Loucy (cell line): Measurements from ENCODE around the gene KCNK5.

Experiments used
- H2AFZ ChIP-seq: fragments of 200-600 bp; sonication (generic); 2 replicates; pipeline ENCODE4 v1.6.0; 2016; ENCODE audit warnings: antibody characterized with exemption, mild to moderate bottlenecking, low read length, moderate library complexity
- H3F3A ChIP-seq: fragments of 200-600 bp; 2 replicates; pipeline ENCODE4 v1.6.0; 2016; ENCODE audit warnings: antibody characterized with exemption, low read depth, mild to moderate bottlenecking
- H3K27me3 ChIP-seq: fragments of 200-600 bp; sonication (generic); 2 replicates; pipeline ENCODE4 v1.6.1; 2014; ENCODE audit warnings: low read length, mild to moderate bottlenecking; ENCODE audit not compliant: insufficient read depth, poor library complexity, severe bottlenecking
- H3K36me3 ChIP-seq: fragments of 200-600 bp; sonication (generic); 2 replicates; pipeline ENCODE4 v1.6.1; 2016; ENCODE audit warnings: low read length; ENCODE audit not compliant: insufficient read depth
- H3K4me1 ChIP-seq: fragments of 200-600 bp; sonication (generic); 2 replicates; pipeline ENCODE4 v1.5.1; 2014; ENCODE audit warnings: low read length, mild to moderate bottlenecking; ENCODE audit not compliant: insufficient read depth, poor library complexity, severe bottlenecking
- H3K4me2 ChIP-seq: fragments of 200-600 bp; sonication (generic); 2 replicates; pipeline ENCODE4 v1.6.0; 2014; ENCODE audit warnings: antibody characterized with exemption, low read length, low read depth, mild to moderate bottlenecking; ENCODE audit not compliant: poor library complexity, severe bottlenecking
- H3K4me3 ChIP-seq: fragments of 200-600 bp; sonication (generic); 2 replicates; pipeline ENCODE4 v1.5.1; 2014; ENCODE audit warnings: low read length, mild to moderate bottlenecking, mixed read lengths; ENCODE audit not compliant: poor library complexity, severe bottlenecking
- H3K79me2 ChIP-seq: fragments of 200-600 bp; sonication (generic); 2 replicates; pipeline ENCODE4 v1.6.1; 2014; ENCODE audit warnings: low read length; ENCODE audit not compliant: insufficient read depth
- H3K9ac ChIP-seq: fragments of 200-600 bp; sonication (generic); 2 replicates; pipeline ENCODE4 v1.6.0; 2014; ENCODE audit warnings: mild to moderate bottlenecking, low read depth, low read length, moderate library complexity; ENCODE audit not compliant: poor library complexity, severe bottlenecking
- H3K9me2 ChIP-seq: fragments of 200-600 bp; sonication (generic); replicated peaks from 2 replicates; pipeline ENCODE4 v1.6.1; 2016; ENCODE audit warnings: low read depth, low read length, mixed read lengths
- H3K9me3 ChIP-seq: fragments of 200-600 bp; sonication (generic); 2 replicates; pipeline ENCODE4 v1.6.1; 2014; ENCODE audit warnings: mild to moderate bottlenecking, antibody characterized with exemption, low read length, low read depth; ENCODE audit not compliant: insufficient read depth
- H4K20me1 ChIP-seq: fragments of 200-600 bp; sonication (generic); 2 replicates; pipeline ENCODE4 v1.6.0; 2014; ENCODE audit warnings: antibody characterized with exemption, low read length, mild to moderate bottlenecking; ENCODE audit not compliant: insufficient read depth, poor library complexity, severe bottlenecking
- CTCF ChIP-seq: fragments of 200-600 bp; sonication (generic); conservative IDR thresholded peaks from 2 replicates; pipeline ENCODE4 v1.5.1; 2014; ENCODE audit warnings: mild to moderate bottlenecking, antibody characterized with exemption, low read length
- EZH2phosphoT487 ChIP-seq: fragments of 200-600 bp; IDR thresholded peaks from 2 replicates; pipeline ENCODE4 v1.6.1; 2018; ENCODE audit warnings: antibody characterized with exemption, mild to moderate bottlenecking, moderate library complexity, borderline replicate concordance

KCNK5 gene

DNA sequence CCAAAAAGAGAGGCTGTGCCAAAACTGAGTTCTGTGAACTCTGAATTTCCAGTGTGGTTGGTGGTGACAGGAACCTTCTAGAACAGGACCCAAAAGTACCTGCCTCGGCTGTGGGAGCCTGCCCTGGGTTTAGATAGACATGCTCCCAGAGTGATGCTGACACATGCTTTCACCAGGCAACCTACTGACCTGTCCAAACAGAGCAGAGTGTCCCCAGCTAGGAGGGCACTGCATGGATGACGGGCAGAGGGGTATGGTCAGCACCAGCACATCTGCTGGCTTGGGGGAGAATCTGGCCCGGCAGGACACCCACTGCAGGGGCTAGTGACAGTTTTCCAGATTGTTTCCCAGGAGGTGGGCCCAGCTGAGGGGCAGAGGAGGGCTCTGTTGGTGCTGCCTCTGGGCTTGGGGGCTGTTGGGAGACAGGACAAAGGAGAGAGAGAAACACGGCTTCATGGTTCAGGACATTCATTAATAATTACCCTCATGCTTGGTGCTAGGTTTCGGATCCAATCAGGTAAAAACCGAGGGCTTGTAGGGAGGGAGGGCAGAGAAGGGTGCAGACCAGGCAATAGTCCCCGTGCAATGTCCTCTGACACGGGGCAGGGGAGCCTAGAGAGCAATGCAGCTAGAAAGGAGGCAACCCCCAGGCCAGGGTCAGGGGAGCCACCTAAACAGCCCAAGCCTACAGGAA lies 15.0 kb downstream of the KCNK5 start:
- Histone ChIP-seq H3K79me2 (peaks cover 28% of the 10 kb centered on the region; the same call in 1 of the 2 replicates), H3K36me3 (no peaks in the 10 kb centered on the region), H4K20me1 (no peaks in the 10 kb centered on the region), H3F3A (no peaks in the 10 kb centered on the region), H3K4me2 (no peak overlapping the region), H3K9me2 (no peaks in the 10 kb centered on the region), H2AFZ (no peak overlapping the region), H3K9ac (no peak overlapping the region), H3K4me3 (no peak overlapping the region), H3K4me1 (peaks cover 25% of the 10 kb centered on the region), H3K9me3 (no peaks in the 10 kb centered on the region), H3K27me3 (no peaks in the 10 kb centered on the region)
- TF ChIP-seq EZH2phosphoT487 = no peak
- TF ChIP-seq CTCF = no peak

GRCh38 chr6:39213195-39213920 lies 15.9 kb downstream of the KCNK5 start:
- H3K27me3 ChIP-seq = no peaks in the 10 kb centered on the region
- H3K4me1 ChIP-seq = peaks cover 25% of the 10 kb centered on the region
- H3K9me2 ChIP-seq = no peaks in the 10 kb centered on the region
- no peaks in the 10 kb centered on the region for H3F3A ChIP-seq
- no peaks in the 10 kb centered on the region for H4K20me1 ChIP-seq
- H3K4me2 ChIP-seq = no peak overlapping the region
- no peaks in the 10 kb centered on the region for H3K36me3 ChIP-seq
- H2AFZ ChIP-seq = no peak overlapping the region
- peaks cover 26% of the 10 kb centered on the region; the same call in 1 of the 2 replicates for H3K79me2 ChIP-seq
- H3K9ac ChIP-seq = no peak overlapping the region
- TF ChIP-seq EZH2phosphoT487 (no peak), CTCF (no peak)
- H3K4me3 ChIP-seq = no peak overlapping the region
- H3K9me3 ChIP-seq = no peaks in the 10 kb centered on the region

DNA sequence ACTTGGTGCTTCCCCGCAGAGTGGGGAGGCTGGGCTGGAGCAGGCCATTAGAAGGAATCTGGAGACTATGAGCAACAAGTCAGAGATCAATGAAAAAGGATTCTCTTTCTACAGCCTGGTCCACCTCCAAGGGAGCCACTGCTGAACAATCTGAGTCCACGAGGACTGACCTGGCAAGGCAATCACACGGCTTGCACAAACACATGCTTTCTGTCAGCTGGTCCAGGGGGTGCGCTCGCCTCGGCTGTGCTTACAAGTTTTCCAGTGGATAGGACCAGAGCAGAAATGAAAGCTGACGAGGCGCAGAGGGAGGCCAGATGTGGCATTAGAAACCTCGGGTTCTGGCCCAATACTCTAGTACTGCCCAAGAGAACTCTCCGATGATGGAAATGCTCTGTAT lies 18.1 kb downstream of the KCNK5 start:
- Histone ChIP-seq H3K9me3 (no peaks in the 10 kb centered on the region), H4K20me1 (no peaks in the 10 kb centered on the region), H3K4me2 (no peak overlapping the region), H3K36me3 (no peaks in the 10 kb centered on the region), H3K27me3 (no peaks in the 10 kb centered on the region), H3K4me1 (peaks cover 39% of the 10 kb centered on the region), H3K9me2 (no peaks in the 10 kb centered on the region), H3K9ac (no peak overlapping the region), H3F3A (no peaks in the 10 kb centered on the region), H3K79me2 (peaks cover 25% of the 10 kb centered on the region; the same call in 1 of the 2 replicates), H3K4me3 (no peak overlapping the region), H2AFZ (no peak overlapping the region)
- no peak for TF ChIP-seq EZH2phosphoT487
- TF ChIP-seq CTCF = no peak
